Breast epithelium (tissue), 4 donors: ENCODE data around the gene SFXN2. TPM values are rescaled to one million over a fixed set of nuclear protein-coding genes. Genes with fewer than 3 reads are reported as not detected.

ENCODE experiments used
- DNase-seq, 2 donors: peaks; one replicate each; pipeline ENCODE4 v3.0.0-alpha.2; 2019; ENCODE audit warnings: low spot score in 2 of 2
- H3K27ac ChIP-seq, 2 donors: fragments of 200-600 bp; sonication (generic) in 1 of 2; one replicate each; pipeline ENCODE4 v1.5.1; 2016 to 2019; ENCODE audit warnings: mild to moderate bottlenecking in 1 of 2
- H3K27me3 ChIP-seq, 2 donors: fragments of 200-600 bp; sonication (generic) in 1 of 2; one replicate each; pipeline versions ENCODE4 v1.5.1 to v1.6.0; 2017 to 2019; ENCODE audit warnings: control low read depth in 1 of 2, mild to moderate bottlenecking in 1 of 2
- H3K36me3 ChIP-seq: fragments of 200-600 bp; one replicate; pipeline ENCODE4 v1.5.1; 2019
- H3K4me1 ChIP-seq, 2 donors: fragments of 200-600 bp; sonication (generic); one replicate each; pipeline ENCODE4 v1.5.1; 2016 to 2019; ENCODE audit warnings: control low read depth in 1 of 2
- H3K4me3 ChIP-seq, 3 donors: fragments of 200-600 bp; sonication (generic); 1 replicate in 2 of 3; 2 replicates in 1 of 3; pipeline ENCODE4 v1.5.1; 2016 to 2019; ENCODE audit warnings: mild to moderate bottlenecking in 3 of 3, moderate library complexity in 2 of 3
- H3K9me3 ChIP-seq, 2 donors: fragments of 200-600 bp; sonication (generic) in 1 of 2; one replicate each; pipeline ENCODE4 v1.5.1; 2016 to 2019; ENCODE audit warnings: control low read depth in 1 of 2
- CTCF ChIP-seq, 3 donors: fragments of 450-650 bp; IDR thresholded peaks; one replicate each; pipeline ENCODE4 v1.5.1; 2016 to 2017; ENCODE audit warnings: antibody characterized with exemption in 3 of 3, mild to moderate bottlenecking in 3 of 3, moderate library complexity in 3 of 3
- POLR2A ChIP-seq: fragments of 450-650 bp; IDR thresholded peaks from one replicate; pipeline ENCODE4 v1.6.1; 2016; ENCODE audit warnings: antibody characterized with exemption, mild to moderate bottlenecking, moderate library complexity
- POLR2AphosphoS5 ChIP-seq, 3 donors: sonication (generic); formaldehyde crosslinking; IDR thresholded peaks; one replicate each; pipeline ENCODE4 v1.6.1; 2017; ENCODE audit warnings: antibody characterized with exemption in 3 of 3
- intact Hi-C: fragments of 100-400 bp; cut with DNase I; formaldehyde crosslinking; loops from one replicate; pipeline ENCODE4 v1.15.1; 2023; ENCODE audit warnings: low total_unique reads
- total RNA-seq, 3 donors: library from RNA; depleted of rRNA; stranded (reverse); fragments of >200 nt; gene quantifications; one replicate each; pipeline ENCODE4 v1.1.0, GENCODE V29; 2016

Gene SFXN2
- total RNA-seq, 3 donors from 2014 or later, result 3.8 to 10.4 (median 4.9) TPM

GRCh38 chr10:102704915-102705314 is 9.5 kb upstream of the SFXN2 start:
- no peak overlapping the region for H3K4me3 ChIP-seq
- no peaks in the 10 kb centered on the region for H3K27me3 ChIP-seq
- intact Hi-C loops, result loop anchor here (5.0 kb wide), 1 partner anchor 713 kb away; no protein-coding TSS in a partner anchor
- H3K4me1 ChIP-seq, result no peaks in the 10 kb centered on the region
- DNase-seq, result no peak
- H3K36me3 ChIP-seq, result no peaks in the 10 kb centered on the region
- no peak overlapping the region for H3K27ac ChIP-seq
- no peaks in the 10 kb centered on the region for H3K9me3 ChIP-seq
- no peak for TF ChIP-seq POLR2A
- no peak for TF ChIP-seq CTCF (IDR thresholded peaks at IDR 0.05)
- no peak for TF ChIP-seq POLR2AphosphoS5 (IDR thresholded peaks at IDR 0.05)

DNA sequence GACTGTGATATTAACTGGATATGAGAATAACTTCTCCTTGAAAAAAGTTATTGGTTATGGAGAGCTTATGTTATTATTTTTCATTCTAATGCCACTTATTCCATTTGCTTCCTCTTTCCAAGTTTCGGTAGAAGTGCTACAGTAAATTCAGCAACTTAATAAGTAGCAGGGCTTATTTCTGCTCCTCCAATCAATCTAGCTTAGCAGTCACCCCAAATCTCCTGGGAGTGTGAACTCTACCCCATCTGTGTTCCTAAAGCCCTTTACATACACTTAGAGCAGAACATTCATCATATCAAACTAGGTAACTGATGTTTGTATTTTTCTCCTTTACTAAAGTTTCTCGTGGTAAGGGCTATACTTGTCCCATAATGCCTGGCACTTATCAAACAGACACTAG is 8.9 kb upstream of the SFXN2 start:
- Histone ChIP-seq H3K27ac (no peak overlapping the region), H3K4me3 (no peak overlapping the region), H3K36me3 (no peaks in the 10 kb centered on the region), H3K9me3 (no peaks in the 10 kb centered on the region), H3K27me3 (no peaks in the 10 kb centered on the region), H3K4me1 (no peaks in the 10 kb centered on the region)
- DNase-seq, result no peak
- intact Hi-C loops, result loop anchor here (5.0 kb wide), 1 partner anchor 713 kb away; no protein-coding TSS in a partner anchor
- no peak for TF ChIP-seq POLR2A
- no peak for TF ChIP-seq POLR2AphosphoS5 (IDR thresholded peaks at IDR 0.05)
- TF ChIP-seq CTCF (IDR thresholded peaks at IDR 0.05), result no peak

DNA sequence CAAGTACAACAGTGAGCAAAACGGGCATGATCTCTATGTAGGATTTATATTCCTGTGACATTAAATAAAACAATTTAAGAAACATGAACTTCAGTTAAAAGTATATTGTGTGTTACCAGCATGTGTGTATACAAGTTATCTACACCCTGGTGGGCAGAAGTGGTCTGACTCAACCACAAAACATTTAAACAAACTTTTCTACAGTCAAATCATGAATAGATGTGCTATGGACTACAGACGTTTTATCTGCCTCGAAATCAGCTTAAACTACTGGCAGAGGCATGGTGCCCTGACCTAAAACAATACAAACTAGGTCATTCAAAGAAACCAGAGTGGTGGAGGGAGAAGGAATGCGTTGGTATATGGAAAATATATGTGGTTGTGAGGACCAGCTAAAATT is 3.8 kb upstream of the SFXN2 start:
- no peaks in the 10 kb centered on the region for H3K36me3 ChIP-seq
- intact Hi-C loops, result no loop called here
- DNase-seq, result no peak
- no peaks in the 10 kb centered on the region for H3K27me3 ChIP-seq
- H3K4me3 ChIP-seq, result no peak overlapping the region
- no peak overlapping the region for H3K27ac ChIP-seq
- no peak for TF ChIP-seq CTCF (IDR thresholded peaks at IDR 0.05)
- peaks cover 3 to 5% of the 10 kb centered on the region in 2 donors for H3K4me1 ChIP-seq
- H3K9me3 ChIP-seq, result no peaks in the 10 kb centered on the region

GRCh38 chr10:102712089-102712488 is 2.3 kb upstream of the SFXN2 start:
- H3K27me3 ChIP-seq, result no peaks in the 10 kb centered on the region
- intact Hi-C loops, result loop anchor here (1.0 kb wide), 1 partner anchor 29 kb away; no protein-coding TSS in a partner anchor
- no peaks in the 10 kb centered on the region for H3K9me3 ChIP-seq
- TF ChIP-seq POLR2AphosphoS5 (IDR thresholded peaks at IDR 0.05), result no peak
- TF ChIP-seq POLR2A, result no peak
- TF ChIP-seq CTCF (IDR thresholded peaks at IDR 0.05), result no peak
- DNase-seq, result no peak
- H3K4me3 ChIP-seq, result no peak overlapping the region
- H3K27ac ChIP-seq, result no peak overlapping the region
- no peaks in the 10 kb centered on the region for H3K36me3 ChIP-seq
- H3K4me1 ChIP-seq, result peaks cover 3 to 5% of the 10 kb centered on the region in 2 donors

GRCh38 chr10:102712843-102713538 is 1.4 kb upstream of the SFXN2 start:
- peaks cover 3 to 5% of the 10 kb centered on the region in 2 donors for H3K4me1 ChIP-seq
- peak overlapping the region; percentile 87 to 91 for H3K27ac ChIP-seq
- H3K27me3 ChIP-seq, result no peaks in the 10 kb centered on the region
- H3K4me3 ChIP-seq, result peak overlapping the region; percentile 78 to 99 (median 92)
- TF ChIP-seq POLR2AphosphoS5 (IDR thresholded peaks at IDR 0.05) (no peak), POLR2A (no peak), CTCF (IDR thresholded peaks at IDR 0.05) (no peak)
- DNase-seq, result no peak
- no peaks in the 10 kb centered on the region for H3K9me3 ChIP-seq
- H3K36me3 ChIP-seq, result no peaks in the 10 kb centered on the region
- intact Hi-C loops, result loop anchor here (1.0 kb wide), 1 partner anchor 28 kb away; no protein-coding TSS in a partner anchor
